C4-2B (cell line): Measurements from ENCODE around the gene STK32C.

Experiments used
- H3K27ac ChIP-seq: fragments of 450-650 bp; 2 replicates; pipeline ENCODE4 v1.5.1; 2017
- CTCF ChIP-seq: fragments of 450-650 bp; conservative IDR thresholded peaks from 2 replicates; pipeline ENCODE4 v1.5.1; 2017; ENCODE audit warnings: mild to moderate bottlenecking
- ZFX ChIP-seq: fragments of 450-650 bp; IDR thresholded peaks from 2 replicates; pipeline ENCODE4 v1.6.1; 2017

STK32C gene

DNA sequence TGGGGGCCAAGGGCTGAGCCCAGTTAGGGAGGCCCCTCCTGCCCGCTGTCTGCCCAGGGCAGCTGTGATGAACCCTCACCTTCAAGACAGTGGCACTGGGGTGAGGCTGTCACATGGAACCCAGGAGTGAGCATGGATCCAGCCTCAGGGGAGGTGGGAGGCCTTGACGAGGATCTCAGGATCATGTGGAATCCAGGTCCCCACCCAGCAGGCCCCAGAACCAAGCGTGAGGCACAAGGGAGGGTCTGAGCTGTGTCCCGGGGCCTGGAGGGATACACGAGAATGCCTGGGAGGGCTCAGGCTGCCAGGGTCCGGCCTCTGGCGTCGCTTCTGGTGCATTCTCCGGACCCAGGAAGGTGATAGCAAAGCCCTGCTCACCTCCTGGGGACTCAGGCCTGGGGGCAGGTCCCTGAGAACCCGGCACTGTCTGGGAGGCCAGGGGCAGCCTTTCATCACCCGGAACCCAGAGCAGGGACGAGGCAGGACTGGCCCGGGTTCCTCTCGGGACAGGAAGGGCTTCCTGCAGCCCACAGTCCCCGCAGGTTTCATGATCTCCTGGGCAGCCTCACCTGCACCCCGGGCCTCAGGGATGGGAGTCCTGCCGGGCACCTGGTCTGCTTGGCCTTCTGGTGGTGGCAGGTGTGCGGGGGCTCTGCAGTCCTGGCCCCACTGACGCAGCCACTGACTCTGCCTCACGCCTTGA, 103.5 kb downstream of the STK32C start:
- H3K27ac ChIP-seq: no peak overlapping the region

DNA sequence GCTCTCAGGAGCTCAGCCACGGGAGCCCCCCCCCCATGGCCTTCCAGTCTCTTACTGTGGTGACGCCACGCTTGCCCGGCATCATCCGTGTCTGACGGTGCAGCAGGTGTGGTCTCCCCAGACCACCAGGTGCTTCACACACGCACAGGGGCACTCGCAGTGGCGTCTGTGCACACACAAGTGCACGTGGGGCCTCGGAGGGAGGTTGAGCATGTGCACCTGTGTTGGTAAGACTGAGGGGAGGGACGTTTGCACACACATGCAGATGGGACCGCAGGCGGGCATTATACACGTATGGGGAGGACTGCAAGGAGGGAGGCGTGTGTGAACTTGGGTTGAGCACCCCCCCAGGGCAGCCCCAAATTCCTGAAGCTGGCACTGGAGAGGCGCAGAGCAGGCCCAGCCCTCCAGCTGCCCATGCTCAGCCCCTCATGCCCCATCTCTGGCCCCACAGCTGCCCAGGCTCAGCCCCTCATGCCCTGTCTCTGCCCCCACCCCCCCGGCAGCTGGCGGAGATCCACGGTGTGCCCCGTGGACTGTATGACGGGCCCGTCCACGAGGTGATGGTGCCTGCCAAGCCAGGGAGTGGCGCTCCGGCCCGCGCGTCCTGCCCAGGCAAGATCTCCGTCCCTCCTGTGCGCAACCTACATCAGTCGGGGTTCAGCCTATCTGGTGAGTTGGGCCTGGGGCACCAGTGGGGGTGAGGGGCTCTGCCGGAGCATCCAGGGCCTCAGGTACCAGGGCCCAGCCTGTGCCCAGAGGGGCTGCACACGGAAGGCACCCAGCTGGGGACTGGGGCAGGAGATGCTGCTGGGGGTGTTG, 104.3 kb downstream of the STK32C start:
- TF ChIP-seq CTCF: no peak
- no peak for TF ChIP-seq ZFX
- H3K27ac ChIP-seq: no peak overlapping the region

More for the DNA sequence above, 103.5 kb downstream of the STK32C start:
- TF ChIP-seq CTCF (no peak), ZFX (no peak)

- TF ChIP-seq CTCF (no peak), ZFX (no peak)
- no peak overlapping the region for H3K27ac ChIP-seq
Observed at GRCh38 chr10:132202070-132202970, 105.4 kb downstream of the STK32C start.

DNA sequence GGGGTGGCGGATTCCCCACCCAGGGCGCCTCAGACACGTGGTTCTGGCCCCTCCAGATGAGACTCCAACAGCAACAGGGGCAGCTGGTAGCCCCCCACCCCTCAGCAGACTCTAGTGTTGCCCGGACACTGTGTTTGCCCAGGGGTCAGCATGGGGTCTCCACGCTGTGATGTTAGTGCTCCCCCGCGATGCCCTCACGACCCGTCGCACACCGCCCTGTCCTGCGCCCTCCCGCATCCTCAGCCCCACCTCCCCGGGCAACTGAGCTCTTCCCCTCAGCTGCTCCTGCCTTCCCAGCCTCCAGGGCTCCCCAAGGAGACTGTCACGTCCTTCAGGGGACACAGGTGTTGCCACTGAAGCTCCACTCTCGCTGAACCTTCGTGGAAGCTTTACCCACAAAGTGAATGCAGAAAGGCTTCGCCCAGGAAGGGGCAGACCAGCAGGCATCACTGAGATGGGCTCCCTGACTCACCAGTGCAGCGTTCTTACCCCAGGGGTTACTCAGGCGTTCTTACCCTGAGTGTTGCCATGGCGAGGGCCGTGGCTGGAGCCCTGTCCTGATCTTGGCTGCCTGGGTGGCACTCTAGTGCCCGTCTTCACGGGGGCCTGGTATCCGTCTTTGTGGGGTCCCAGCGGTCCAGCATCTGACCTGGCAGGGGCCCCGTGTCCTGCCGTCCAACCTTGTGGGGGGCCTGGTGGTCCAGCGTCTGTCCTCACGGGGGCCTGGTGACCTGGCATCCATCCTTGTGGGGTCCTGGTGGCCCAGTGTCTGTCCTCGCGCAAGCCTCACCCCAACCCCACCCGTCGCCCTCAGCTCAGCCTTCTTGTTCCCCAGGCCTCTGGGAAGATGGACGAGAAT, 106.4 kb downstream of the STK32C start:
- no peak for TF ChIP-seq CTCF
- no peak overlapping the region for H3K27ac ChIP-seq

DNA sequence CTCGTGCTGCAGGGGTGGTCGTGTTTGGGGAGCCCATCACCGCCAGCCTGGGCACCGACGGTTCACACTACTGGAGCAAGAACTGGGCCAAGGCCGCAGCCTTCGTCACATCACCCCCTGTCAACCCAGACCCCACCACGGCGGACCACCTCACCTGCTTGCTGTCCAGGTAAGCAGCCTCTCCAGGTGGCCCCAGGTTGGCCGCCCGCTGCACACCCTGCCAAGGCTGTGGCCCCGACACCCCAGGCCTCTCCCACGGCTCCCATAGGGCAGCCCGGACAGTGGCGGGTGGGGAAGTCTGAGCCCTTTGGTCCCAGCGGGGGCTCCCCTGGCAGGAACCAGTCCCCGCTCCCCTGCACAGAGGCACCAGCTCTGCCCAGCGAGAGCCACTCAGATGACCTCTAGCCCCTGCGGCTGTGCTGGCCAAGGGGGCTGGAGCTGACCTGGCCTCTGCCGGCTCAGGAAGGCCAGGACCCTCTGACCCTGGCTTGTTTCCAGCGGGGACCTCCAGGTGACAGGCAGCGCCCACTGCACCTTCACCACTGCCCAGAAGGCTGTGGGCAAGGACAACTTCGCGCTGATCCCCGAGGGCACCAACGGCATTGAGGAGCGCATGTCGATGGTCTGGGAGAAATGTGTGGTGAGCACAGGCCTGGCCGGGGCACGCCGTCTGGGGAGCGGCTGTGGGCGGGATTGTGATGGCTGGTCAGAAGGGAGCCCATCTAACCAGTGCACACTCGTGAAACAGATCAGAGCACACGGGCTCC, 107.2 kb downstream of the STK32C start:
- H3K27ac ChIP-seq: no peak overlapping the region
- TF ChIP-seq CTCF (no peak), ZFX (no peak)

- no peak overlapping the region for H3K27ac ChIP-seq
- TF ChIP-seq CTCF (no peak), ZFX (no peak)
Observed at GRCh38 chr10:132199854-132200311, 107.9 kb downstream of the STK32C start.
